Endodermal cell (in vitro differentiated cells): ENCODE data around the gene P4HB. TPM values are rescaled to one million over a fixed set of nuclear protein-coding genes. Genes with fewer than 3 reads are reported as not detected.

Experiments
- DNase-seq: peaks from one replicate; pipeline ENCODE4 v3.0.0-alpha.2; 2017
- H3K27ac ChIP-seq: 2 replicates; pipeline ENCODE4 v1.5.1; 2013; ENCODE audit warnings: mild to moderate bottlenecking, low read depth, low read length, moderate library complexity
- H3K27me3 ChIP-seq: 2 replicates; pipeline ENCODE4 v1.6.1; 2013; ENCODE audit warnings: mild to moderate bottlenecking, low read length, moderate library complexity; ENCODE audit not compliant: insufficient read depth, control insufficient read depth, poor library complexity, severe bottlenecking
- H3K36me3 ChIP-seq: 2 replicates; pipeline ENCODE4 v1.7.0; 2013; ENCODE audit warnings: mild to moderate bottlenecking, low read length, moderate library complexity; ENCODE audit not compliant: control insufficient read depth, insufficient read depth
- H3K4me1 ChIP-seq: one replicate; pipeline ENCODE4 v1.7.0; 2013; ENCODE audit warnings: low read length; ENCODE audit not compliant: control insufficient read depth, insufficient read depth
- H3K4me3 ChIP-seq: 2 replicates; pipeline ENCODE4 v1.5.1; 2013; ENCODE audit warnings: mild to moderate bottlenecking, low read length, moderate library complexity
- H3K9ac ChIP-seq: 2 replicates; pipeline ENCODE4 v1.6.1; 2013; ENCODE audit warnings: mild to moderate bottlenecking, low read length, moderate library complexity; ENCODE audit not compliant: poor library complexity, severe bottlenecking; ENCODE audit errors: extremely low read depth
- H3K9me3 ChIP-seq: 2 replicates; pipeline ENCODE4 v1.6.1; 2013; ENCODE audit warnings: mild to moderate bottlenecking, low read length, moderate library complexity; ENCODE audit not compliant: control insufficient read depth
- H3K27ac Mint-ChIP-seq: 2 replicates; pipeline ENCODE4 v1.8.0; 2020; ENCODE audit warnings: mixed read lengths
- H3K27me3 Mint-ChIP-seq: 2 replicates; pipeline ENCODE4 v1.8.0; 2021; ENCODE audit warnings: mild to moderate bottlenecking, mixed read lengths; ENCODE audit not compliant: insufficient read depth
- H3K36me3 Mint-ChIP-seq: 2 replicates; pipeline ENCODE4 v1.8.0; 2020; ENCODE audit warnings: low read depth, mixed read lengths
- H3K4me1 Mint-ChIP-seq: 2 replicates; pipeline ENCODE4 v1.8.0; 2020; ENCODE audit warnings: mixed read lengths
- H3K4me3 Mint-ChIP-seq: 2 replicates; pipeline ENCODE4 v1.8.0; 2020; ENCODE audit warnings: mild to moderate bottlenecking, moderate library complexity, mixed read lengths
- H3K9me3 Mint-ChIP-seq: 2 replicates; pipeline ENCODE4 v1.8.0; 2020; ENCODE audit warnings: mild to moderate bottlenecking, mixed read lengths
- WGBS, 2 experiments: methylation state at CpG; one replicate each; pipeline versions ENCODE4 v1.1.5 to v1.1.7; 2013; ENCODE audit warnings: missing lambda C conversion rate in 2 of 2, mixed read lengths in 1 of 2; ENCODE audit not compliant: insufficient coverage in 1 of 2, insufficient read length in 1 of 2; 5-methylcytosine and 5-hydroxymethylcytosine counted together
- total RNA-seq, 2 donors: library from RNA; stranded (reverse); fragmentation: NEBNext Ultra II Directional in 1 of 2; extraction: Animal tissue kit (Norgen Biotek cat#: 25700) in 1 of 2; gene quantifications; 2 replicates in 1 of 2; 3 replicates in 1 of 2; pipeline ENCODE4 v1.2.1, GENCODE V29; 2021
- TF ChIP-seq, protein P1 (sequence below): fragments of 200-600 bp; sonication (generic); conservative IDR thresholded peaks from 2 replicates; pipeline ENCODE4 v1.5.0; 2021; ENCODE audit warnings: antibody characterized with exemption, mild to moderate bottlenecking

The P4HB gene
- total RNA-seq, 2 donors from 2014 or later = 493 to 535 TPM

DNA sequence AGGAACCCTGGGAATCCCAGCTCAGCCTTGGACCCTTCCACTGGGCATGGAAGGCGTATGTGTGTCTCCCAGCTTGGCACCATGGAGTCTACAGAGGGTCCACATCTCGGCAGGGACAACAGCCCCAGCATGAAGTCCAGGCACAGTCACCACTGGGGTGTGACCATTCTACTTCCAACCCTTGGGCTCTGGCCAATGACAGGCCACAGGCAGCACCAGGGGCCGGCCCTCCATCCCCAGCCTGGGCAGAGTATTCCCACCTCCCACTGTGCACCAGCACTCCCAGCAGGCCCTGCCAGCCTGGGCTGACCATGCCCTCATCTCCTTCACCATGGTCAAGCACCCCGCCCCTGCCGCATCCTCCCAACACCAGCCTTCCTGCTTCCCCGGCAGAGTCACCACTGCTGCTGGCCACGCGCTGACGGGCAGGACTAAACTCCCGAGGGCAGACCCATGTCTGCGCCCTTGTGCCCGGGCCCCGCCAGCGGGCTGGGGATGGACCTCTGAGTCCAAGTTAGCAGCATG lies 15.9 kb downstream of the P4HB start:
- H3K4me1 Mint-ChIP-seq = no peaks in the 10 kb centered on the region
- no peaks in the 10 kb centered on the region for H3K9me3 Mint-ChIP-seq
- H3K4me1 ChIP-seq = no peaks in the 10 kb centered on the region
- no peaks in the 10 kb centered on the region for H3K27me3 Mint-ChIP-seq
- H3K9ac ChIP-seq = no peak overlapping the region
- no peak overlapping the region for H3K27ac Mint-ChIP-seq
- H3K4me3 Mint-ChIP-seq = no peak overlapping the region
- no peaks in the 10 kb centered on the region for H3K27me3 ChIP-seq
- TF ChIP-seq, protein P1, sequence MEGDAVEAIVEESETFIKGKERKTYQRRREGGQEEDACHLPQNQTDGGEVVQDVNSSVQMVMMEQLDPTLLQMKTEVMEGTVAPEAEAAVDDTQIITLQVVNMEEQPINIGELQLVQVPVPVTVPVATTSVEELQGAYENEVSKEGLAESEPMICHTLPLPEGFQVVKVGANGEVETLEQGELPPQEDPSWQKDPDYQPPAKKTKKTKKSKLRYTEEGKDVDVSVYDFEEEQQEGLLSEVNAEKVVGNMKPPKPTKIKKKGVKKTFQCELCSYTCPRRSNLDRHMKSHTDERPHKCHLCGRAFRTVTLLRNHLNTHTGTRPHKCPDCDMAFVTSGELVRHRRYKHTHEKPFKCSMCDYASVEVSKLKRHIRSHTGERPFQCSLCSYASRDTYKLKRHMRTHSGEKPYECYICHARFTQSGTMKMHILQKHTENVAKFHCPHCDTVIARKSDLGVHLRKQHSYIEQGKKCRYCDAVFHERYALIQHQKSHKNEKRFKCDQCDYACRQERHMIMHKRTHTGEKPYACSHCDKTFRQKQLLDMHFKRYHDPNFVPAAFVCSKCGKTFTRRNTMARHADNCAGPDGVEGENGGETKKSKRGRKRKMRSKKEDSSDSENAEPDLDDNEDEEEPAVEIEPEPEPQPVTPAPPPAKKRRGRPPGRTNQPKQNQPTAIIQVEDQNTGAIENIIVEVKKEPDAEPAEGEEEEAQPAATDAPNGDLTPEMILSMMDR = no peak
- peaks cover 63% of the 10 kb centered on the region for H3K36me3 ChIP-seq
- 89 to 96% methylated on average over 11 to 14 of the region's 14 CpGs for WGBS, 2 experiments
- no peak overlapping the region for H3K27ac ChIP-seq
- H3K9me3 ChIP-seq = no peaks in the 10 kb centered on the region
- no peak for DNase-seq
- no peak overlapping the region for H3K4me3 ChIP-seq
- peaks cover 42% of the 10 kb centered on the region for H3K36me3 Mint-ChIP-seq

DNA sequence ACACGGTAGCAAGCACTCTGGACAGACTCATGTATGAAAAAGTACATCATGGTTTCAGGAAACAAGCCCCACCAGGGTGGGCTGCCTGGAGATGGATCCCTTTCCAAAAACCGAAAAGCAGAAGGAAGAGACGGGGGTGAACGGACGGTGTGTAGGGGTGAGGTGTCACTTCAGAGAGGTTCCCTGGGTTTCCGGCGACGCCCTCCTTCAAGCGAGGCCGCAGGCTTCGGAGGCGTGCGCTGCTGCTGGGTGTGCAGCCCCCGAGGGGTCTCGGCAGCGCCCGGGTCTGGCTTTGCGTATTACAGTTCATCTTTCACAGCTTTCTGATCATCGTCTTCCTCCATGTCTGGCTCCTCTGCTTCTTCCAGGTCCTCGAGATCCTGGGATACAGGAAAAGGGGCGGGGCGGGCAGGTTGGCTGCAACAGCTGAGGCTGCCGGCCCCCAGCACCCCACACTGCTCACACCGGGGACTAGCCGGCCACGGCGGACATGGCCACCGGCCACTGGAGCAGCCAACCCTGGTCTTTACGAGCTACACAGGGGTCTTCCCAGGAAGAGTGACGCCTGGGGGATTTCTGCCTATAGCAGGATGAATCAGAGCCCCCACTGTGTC lies 16.5 kb downstream of the P4HB start:
- Histone ChIP-seq H3K27me3 (no peaks in the 10 kb centered on the region), H3K4me1 (no peaks in the 10 kb centered on the region), H3K9me3 (no peaks in the 10 kb centered on the region), H3K27ac (no peak overlapping the region), H3K9ac (no peak overlapping the region), H3K4me3 (no peak overlapping the region), H3K36me3 (peaks cover 58% of the 10 kb centered on the region)
- Mint-ChIP-seq H3K9me3 (no peaks in the 10 kb centered on the region), H3K27me3 (no peaks in the 10 kb centered on the region), H3K4me3 (no peak overlapping the region), H3K36me3 (peaks cover 42% of the 10 kb centered on the region), H3K27ac (no peak overlapping the region), H3K4me1 (no peaks in the 10 kb centered on the region)
- TF ChIP-seq, protein P1 = no peak
- WGBS, 2 experiments = 97% methylated on average over 22 to 30 of the region's 30 CpGs
- no peak for DNase-seq

DNA sequence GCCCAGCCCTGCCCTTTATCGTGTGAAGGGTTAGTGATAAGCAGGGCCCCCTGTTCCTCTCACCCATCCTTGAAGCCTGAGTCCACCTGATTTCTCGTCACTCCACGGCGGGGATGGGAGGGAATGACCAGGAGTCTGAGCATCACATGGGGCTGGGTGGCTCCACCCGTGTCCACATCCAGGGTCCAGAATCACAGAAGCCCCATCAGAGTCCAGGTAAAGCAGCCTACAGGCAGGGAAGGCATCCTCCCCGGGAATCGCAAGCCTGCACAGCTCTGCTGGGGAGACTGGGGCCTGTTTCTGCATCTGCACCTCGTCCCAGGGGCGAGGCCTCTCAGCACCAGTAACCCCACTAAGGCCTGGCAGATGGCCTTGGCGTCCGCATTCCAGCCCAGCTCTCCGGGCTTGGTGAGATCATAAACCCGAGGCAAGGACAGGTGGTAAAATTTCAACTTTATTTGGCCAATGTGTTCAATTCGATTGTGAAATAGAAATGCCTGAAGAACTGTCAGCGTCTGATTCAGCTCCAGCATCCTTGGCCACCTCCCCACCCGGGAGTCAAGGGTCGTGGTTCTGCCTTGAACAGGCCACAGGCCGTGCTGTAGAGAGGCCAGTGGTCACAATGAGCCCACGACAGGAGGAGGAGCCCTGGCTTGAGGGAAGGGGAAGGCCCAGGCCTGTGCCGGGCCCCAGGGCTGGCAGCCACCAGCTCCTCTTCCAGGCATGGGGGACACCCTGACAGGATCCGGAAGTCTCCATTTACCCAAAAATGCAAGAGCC lies 17.4 kb downstream of the P4HB start:
- Mint-ChIP-seq H3K4me1 (no peaks in the 10 kb centered on the region), H3K36me3 (peaks cover 39% of the 10 kb centered on the region), H3K27ac (no peak overlapping the region), H3K9me3 (no peaks in the 10 kb centered on the region), H3K27me3 (no peaks in the 10 kb centered on the region), H3K4me3 (no peak overlapping the region)
- no peak for DNase-seq
- no peaks in the 10 kb centered on the region for H3K4me1 ChIP-seq
- TF ChIP-seq, protein P1 = no peak
- H3K27ac ChIP-seq = no peak overlapping the region
- H3K36me3 ChIP-seq = peaks cover 53% of the 10 kb centered on the region
- H3K27me3 ChIP-seq = no peaks in the 10 kb centered on the region
- no peak overlapping the region for H3K9ac ChIP-seq
- 93 to 96% methylated on average over 19 to 21 of the region's 21 CpGs for WGBS, 2 experiments
- no peak overlapping the region for H3K4me3 ChIP-seq
- H3K9me3 ChIP-seq = no peaks in the 10 kb centered on the region
